ENCODE results near the gene GUCA2B. TPM values are rescaled to one million over a fixed set of nuclear protein-coding genes. Genes with fewer than 3 reads are reported as not detected.

GUCA2B gene
- total RNA-seq, 3 donors from 2014 or later: 153 to 381 (median 176) TPM

DNA sequence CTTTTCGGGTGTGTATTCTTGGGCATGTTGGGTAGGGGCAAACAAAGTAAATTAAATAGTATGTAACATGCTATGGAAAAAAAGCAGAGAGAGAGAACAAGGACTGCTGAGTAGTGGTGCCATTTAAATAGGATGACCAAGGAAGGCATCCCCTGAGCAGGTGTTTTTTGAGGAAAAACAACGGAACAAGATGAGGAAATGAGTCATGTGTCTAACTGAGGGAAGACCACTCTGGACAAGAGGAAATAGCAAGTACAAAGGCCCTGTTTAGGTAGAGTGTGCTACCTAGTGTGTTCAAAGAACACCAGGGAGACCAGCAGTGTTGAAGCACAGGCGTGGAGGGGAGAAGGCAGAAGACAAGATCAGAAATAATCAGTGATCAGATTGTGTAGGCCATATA is 31.4 kb downstream of the GUCA2B start:
- H3K36me3 ChIP-seq (ENCODE audit: low read depth): no peaks in the 10 kb centered on the region

DNA sequence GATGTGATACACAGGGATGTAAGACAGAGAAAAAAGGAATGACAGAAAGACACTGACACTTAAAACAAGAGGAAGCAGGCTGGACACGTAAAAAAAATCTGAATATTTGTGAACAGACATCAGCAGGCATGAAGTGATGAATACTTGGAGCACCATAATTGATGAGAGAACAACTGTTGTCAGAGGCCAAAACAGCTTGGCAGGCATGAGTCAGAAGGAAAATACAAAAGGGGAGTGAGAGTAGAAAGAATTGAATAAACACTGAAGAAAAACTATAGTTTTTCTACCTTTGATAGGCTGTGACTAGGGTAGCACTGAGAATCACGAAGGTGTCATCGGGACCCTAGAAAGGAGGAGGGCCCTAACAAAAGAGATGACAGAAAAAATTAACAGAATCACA is 32.9 kb downstream of the GUCA2B start:
- DNase-seq (no peak), ATAC-seq (no peak)
- no peaks in the 10 kb centered on the region for H3K36me3 ChIP-seq (ENCODE audit: low read depth)

More for the DNA sequence above, 31.4 kb downstream of the GUCA2B start:
- no peak for DNase-seq
- Histone ChIP-seq H3K4me3 (no peak overlapping the region), H3K9me3 (no peaks in the 10 kb centered on the region), H3K4me1 (ENCODE audit: low read depth) (no peaks in the 10 kb centered on the region)
- TF ChIP-seq, protein P1, sequence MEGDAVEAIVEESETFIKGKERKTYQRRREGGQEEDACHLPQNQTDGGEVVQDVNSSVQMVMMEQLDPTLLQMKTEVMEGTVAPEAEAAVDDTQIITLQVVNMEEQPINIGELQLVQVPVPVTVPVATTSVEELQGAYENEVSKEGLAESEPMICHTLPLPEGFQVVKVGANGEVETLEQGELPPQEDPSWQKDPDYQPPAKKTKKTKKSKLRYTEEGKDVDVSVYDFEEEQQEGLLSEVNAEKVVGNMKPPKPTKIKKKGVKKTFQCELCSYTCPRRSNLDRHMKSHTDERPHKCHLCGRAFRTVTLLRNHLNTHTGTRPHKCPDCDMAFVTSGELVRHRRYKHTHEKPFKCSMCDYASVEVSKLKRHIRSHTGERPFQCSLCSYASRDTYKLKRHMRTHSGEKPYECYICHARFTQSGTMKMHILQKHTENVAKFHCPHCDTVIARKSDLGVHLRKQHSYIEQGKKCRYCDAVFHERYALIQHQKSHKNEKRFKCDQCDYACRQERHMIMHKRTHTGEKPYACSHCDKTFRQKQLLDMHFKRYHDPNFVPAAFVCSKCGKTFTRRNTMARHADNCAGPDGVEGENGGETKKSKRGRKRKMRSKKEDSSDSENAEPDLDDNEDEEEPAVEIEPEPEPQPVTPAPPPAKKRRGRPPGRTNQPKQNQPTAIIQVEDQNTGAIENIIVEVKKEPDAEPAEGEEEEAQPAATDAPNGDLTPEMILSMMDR (IDR thresholded peaks at IDR 0.05): no peak
- intact Hi-C loops (cut with DNase I, micrococcal nuclease): no loop called here
- ATAC-seq: no peak

DNA sequence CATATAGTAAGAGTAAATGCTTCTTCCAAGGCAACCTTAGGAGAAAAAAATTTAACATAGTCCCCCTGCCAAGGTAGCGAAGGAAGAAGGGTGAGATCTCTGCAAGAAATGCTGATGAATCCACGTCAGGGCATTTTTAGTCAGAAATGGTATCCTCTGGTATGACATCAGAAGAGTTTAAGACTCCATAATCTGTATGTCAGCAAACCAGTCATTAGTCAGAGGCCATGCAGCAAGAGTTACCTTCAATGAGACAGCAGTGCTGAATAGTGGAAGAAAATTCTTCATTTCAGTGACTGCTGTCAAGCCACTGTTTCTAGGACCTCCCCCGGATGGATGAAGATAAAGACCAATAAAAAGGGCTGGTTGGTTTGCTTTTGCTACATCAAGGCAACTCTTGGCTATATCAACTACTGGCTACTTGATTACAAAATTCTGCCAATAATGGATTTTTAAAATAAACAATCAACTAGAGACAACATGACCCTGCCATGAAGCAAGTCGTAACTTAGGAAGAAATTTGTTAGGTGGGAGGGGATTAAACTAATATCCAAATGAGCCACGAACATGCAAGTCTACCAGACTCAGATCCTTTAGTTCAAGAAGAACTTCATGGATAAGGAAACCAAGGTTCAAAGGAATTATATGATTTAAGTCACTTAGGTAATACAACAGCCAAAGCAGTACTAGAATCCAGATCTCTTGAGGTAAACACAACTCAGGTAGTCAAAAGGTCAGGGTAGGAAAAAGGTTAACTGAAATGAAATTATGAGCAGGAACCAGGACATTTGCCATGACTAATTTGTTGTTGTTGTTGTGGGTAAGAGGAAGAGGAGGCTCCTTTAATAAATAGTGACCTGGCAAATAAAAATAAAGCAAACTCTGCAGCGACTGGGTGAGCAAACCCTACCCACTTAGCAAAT is 37.0 kb downstream of the GUCA2B start:
- ATAC-seq: no peak
- TF ChIP-seq, protein P1 (IDR thresholded peaks at IDR 0.05): no peak
- no peaks in the 10 kb centered on the region for H3K4me1 ChIP-seq (ENCODE audit: low read depth)
- no peaks in the 10 kb centered on the region for H3K36me3 ChIP-seq (ENCODE audit: low read depth)
- H3K9me3 ChIP-seq: no peaks in the 10 kb centered on the region
- intact Hi-C loops (cut with DNase I, micrococcal nuclease): no loop called here
- DNase-seq: no peak
- no peak overlapping the region for H3K4me3 ChIP-seq

More for the DNA sequence above, 32.9 kb downstream of the GUCA2B start:
- no peak overlapping the region for H3K4me3 ChIP-seq
- no peaks in the 10 kb centered on the region for H3K4me1 ChIP-seq (ENCODE audit: low read depth)
- H3K9me3 ChIP-seq: no peaks in the 10 kb centered on the region
- intact Hi-C loops (cut with DNase I, micrococcal nuclease): no loop called here
- TF ChIP-seq, protein P1 (IDR thresholded peaks at IDR 0.05): no peak

DNA sequence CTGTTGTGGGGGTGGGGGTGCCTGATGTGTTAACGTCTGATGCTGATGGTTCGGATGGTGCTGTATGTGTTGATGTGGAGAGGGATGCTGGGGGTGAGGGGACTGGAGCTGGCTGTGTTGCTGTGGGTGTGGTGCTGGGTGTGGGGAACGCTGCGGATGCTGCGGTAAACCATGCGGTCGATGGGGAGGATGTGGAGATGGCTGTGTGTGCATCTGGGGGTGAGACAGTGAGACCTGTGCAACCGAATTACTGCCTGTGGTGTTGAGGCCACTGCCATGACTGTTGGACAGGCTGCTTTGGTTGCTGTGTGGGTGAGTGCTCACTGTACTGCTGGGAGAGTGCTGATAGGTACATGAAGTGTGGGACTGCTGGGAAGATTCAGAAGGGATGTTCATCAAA is 38.1 kb downstream of the GUCA2B start:
- Histone ChIP-seq H3K4me1 (ENCODE audit: low read depth) (no peaks in the 10 kb centered on the region), H3K4me3 (no peak overlapping the region), H3K36me3 (ENCODE audit: low read depth) (no peaks in the 10 kb centered on the region), H3K9me3 (no peaks in the 10 kb centered on the region)
- intact Hi-C loops (cut with DNase I, micrococcal nuclease): no loop called here
- TF ChIP-seq, protein P1 (IDR thresholded peaks at IDR 0.05): no peak
- ATAC-seq (no peak), DNase-seq (no peak)

DNA sequence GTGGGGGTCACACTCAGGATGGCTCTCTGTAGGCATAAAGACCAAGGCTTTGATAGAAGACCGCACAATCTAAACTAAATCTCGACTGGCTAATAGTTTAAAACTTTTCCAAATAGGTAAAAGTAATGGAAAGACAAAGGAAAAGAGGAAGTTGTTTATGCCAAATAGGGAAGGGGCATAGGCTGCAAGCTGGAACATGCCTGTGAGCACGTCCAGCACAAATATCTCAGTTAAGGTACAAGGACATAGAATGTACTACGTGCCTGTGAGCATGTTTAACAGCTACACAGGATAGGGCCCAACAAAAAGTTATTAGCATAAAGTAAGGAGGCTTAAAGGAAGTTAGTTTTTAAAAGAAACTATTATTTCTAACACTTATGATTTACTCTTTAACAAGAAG is 38.9 kb downstream of the GUCA2B start:
- Histone ChIP-seq H3K4me1 (ENCODE audit: low read depth) (no peaks in the 10 kb centered on the region), H3K36me3 (ENCODE audit: low read depth) (no peaks in the 10 kb centered on the region), H3K4me3 (no peak overlapping the region), H3K9me3 (no peaks in the 10 kb centered on the region)
- intact Hi-C loops (cut with DNase I, micrococcal nuclease): no loop called here
- DNase-seq: no peak
- no peak for ATAC-seq
- TF ChIP-seq, protein P1 (IDR thresholded peaks at IDR 0.05): no peak
